Hepatocyte (in vitro differentiated cells): Measurements from ENCODE around the gene SP2. TPM values are rescaled to one million over a fixed set of nuclear protein-coding genes. Genes with fewer than 3 reads are reported as not detected.

ENCODE experiments used
- DNase-seq: peaks from one replicate; pipeline ENCODE4 v3.0.0-alpha.2; 2016; ENCODE audit warnings: low spot score
- H2AFZ ChIP-seq: fragments of 200-600 bp; sonication (generic); 2 replicates; pipeline ENCODE4 v1.6.0; 2016; ENCODE audit warnings: antibody characterized with exemption, mild to moderate bottlenecking
- H3K27ac ChIP-seq: fragments of 200-600 bp; sonication (generic); 2 replicates; pipeline ENCODE4 v1.5.1; 2016; ENCODE audit warnings: mild to moderate bottlenecking
- H3K27me3 ChIP-seq: fragments of 200-600 bp; sonication (generic); 2 replicates; pipeline ENCODE4 v1.6.1; 2016
- H3K36me3 ChIP-seq: fragments of 200-600 bp; sonication (generic); replicated peaks from 2 replicates; pipeline ENCODE4 v1.5.1; 2016; ENCODE audit warnings: low read depth; ENCODE audit not compliant: insufficient read depth
- H3K4me1 ChIP-seq: fragments of 200-600 bp; sonication (generic); 2 replicates; pipeline ENCODE4 v1.5.1; 2016; ENCODE audit warnings: mild to moderate bottlenecking, moderate library complexity; ENCODE audit not compliant: insufficient read depth
- H3K4me2 ChIP-seq: fragments of 200-600 bp; sonication (generic); 2 replicates; pipeline ENCODE4 v1.6.0; 2016
- H3K4me3 ChIP-seq: fragments of 200-600 bp; sonication (generic); 2 replicates; pipeline ENCODE4 v1.5.1; 2016; ENCODE audit warnings: mild to moderate bottlenecking
- H3K79me2 ChIP-seq: fragments of 200-600 bp; sonication (generic); 2 replicates; pipeline ENCODE4 v1.6.0; 2017; ENCODE audit warnings: mild to moderate bottlenecking
- H3K9me2 ChIP-seq: fragments of 200-600 bp; sonication (generic); replicated peaks from 2 replicates; pipeline ENCODE4 v1.6.0; 2017; ENCODE audit warnings: mild to moderate bottlenecking; ENCODE audit not compliant: insufficient read depth
- H3K9me3 ChIP-seq: fragments of 200-600 bp; sonication (generic); 2 replicates; pipeline ENCODE4 v1.5.1; 2016; ENCODE audit warnings: low read depth, mild to moderate bottlenecking
- H4K20me1 ChIP-seq: fragments of 200-600 bp; sonication (generic); 2 replicates; pipeline ENCODE4 v1.6.0; 2016; ENCODE audit warnings: mild to moderate bottlenecking; ENCODE audit not compliant: insufficient read depth, poor library complexity, severe bottlenecking
- EZH2 ChIP-seq: fragments of 200-600 bp; sonication (generic); IDR thresholded peaks from 2 replicates; pipeline ENCODE4 v1.6.1; 2016; ENCODE audit warnings: antibody characterized with exemption, mild to moderate bottlenecking, borderline replicate concordance
- EZH2phosphoT487 ChIP-seq: fragments of 200-600 bp; sonication (generic); IDR thresholded peaks from one replicate; pipeline ENCODE4 v1.6.1; 2018; ENCODE audit warnings: antibody characterized with exemption, mild to moderate bottlenecking, low read depth, moderate library complexity; ENCODE audit not compliant: unreplicated experiment, severe bottlenecking
- WGBS: methylation state at CpG from one replicate; pipeline ENCODE4 v1.1.6; 2016; ENCODE audit warnings: low lambda C conversion rate; ENCODE audit errors: missing lambda C conversion rate; 5-methylcytosine and 5-hydroxymethylcytosine counted together
- polyA plus RNA-seq: library from polyadenylated mRNA; unstranded; fragments of >200 nt; fragmentation: Nextera tagmentation; extraction: Ambion mirVana; gene quantifications from 2 replicates; pipeline ENCODE4 v1.2.1, GENCODE V29; 2016
- total RNA-seq: library from RNA; depleted of rRNA; stranded (reverse); fragments of >200 nt; gene quantifications from 2 replicates; pipeline ENCODE4 v1.2.3, GENCODE V29; 2014
- TF ChIP-seq, protein P1 (sequence below): fragments of 200-600 bp; sonication (generic); IDR thresholded peaks from 2 replicates; pipeline ENCODE4 v1.5.1; 2016; ENCODE audit warnings: antibody characterized with exemption, mild to moderate bottlenecking; ENCODE audit not compliant: poor library complexity

SP2 gene
- total and polyA plus RNA-seq, 2 experiments from 2014 or later: 1.5 to 10.6 TPM

DNA sequence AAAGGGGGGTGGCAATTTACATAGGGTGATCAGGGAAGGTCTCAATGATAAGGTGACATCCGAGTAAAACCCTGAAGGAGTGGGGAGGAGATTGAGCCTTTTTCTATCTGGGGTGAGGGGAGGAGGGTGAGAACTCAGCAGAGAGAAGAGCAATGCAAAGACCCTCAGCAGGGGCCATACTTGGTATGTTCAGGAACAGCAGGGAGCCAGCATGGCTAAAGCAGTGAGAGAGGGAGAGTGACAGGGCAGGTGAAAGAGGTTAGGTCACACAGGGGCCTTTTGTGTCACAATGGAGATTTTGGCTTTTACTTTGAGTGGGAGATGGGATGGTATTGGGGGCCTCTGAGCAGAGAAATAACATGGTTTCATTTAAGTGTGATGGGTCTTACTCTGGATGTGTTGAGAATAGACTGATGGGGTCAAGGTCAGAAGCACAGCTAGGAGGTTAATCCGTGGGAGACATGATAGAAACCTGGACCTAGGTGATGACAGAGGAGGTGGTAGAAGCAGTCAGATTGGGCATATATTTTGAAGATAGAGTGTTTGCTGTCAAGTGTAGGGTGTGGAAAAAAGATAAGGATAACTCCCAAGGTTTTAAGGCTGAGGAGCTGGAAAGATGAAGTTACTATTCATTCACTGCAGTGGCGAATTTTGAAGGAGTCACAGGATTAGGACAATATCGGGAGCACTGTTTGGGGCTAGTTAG, 6.2 kb downstream of the SP2 start:
- no peaks in the 10 kb centered on the region for H4K20me1 ChIP-seq
- H3K27me3 ChIP-seq: no peaks in the 10 kb centered on the region
- peaks cover 47% of the 10 kb centered on the region for H3K79me2 ChIP-seq
- H3K36me3 ChIP-seq: no peaks in the 10 kb centered on the region
- no peaks in the 10 kb centered on the region for H3K9me2 ChIP-seq
- H3K9me3 ChIP-seq: no peaks in the 10 kb centered on the region
- peaks cover 5% of the 10 kb centered on the region for H3K4me1 ChIP-seq
- no peak overlapping the region for H3K4me3 ChIP-seq
- H3K27ac ChIP-seq: no peak overlapping the region
- H2AFZ ChIP-seq: no peak overlapping the region
- TF ChIP-seq EZH2phosphoT487 (no peak), EZH2 (no peak)
- TF ChIP-seq, protein P1, sequence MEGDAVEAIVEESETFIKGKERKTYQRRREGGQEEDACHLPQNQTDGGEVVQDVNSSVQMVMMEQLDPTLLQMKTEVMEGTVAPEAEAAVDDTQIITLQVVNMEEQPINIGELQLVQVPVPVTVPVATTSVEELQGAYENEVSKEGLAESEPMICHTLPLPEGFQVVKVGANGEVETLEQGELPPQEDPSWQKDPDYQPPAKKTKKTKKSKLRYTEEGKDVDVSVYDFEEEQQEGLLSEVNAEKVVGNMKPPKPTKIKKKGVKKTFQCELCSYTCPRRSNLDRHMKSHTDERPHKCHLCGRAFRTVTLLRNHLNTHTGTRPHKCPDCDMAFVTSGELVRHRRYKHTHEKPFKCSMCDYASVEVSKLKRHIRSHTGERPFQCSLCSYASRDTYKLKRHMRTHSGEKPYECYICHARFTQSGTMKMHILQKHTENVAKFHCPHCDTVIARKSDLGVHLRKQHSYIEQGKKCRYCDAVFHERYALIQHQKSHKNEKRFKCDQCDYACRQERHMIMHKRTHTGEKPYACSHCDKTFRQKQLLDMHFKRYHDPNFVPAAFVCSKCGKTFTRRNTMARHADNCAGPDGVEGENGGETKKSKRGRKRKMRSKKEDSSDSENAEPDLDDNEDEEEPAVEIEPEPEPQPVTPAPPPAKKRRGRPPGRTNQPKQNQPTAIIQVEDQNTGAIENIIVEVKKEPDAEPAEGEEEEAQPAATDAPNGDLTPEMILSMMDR: no peak
- DNase-seq: no peak
- H3K4me2 ChIP-seq: no peak overlapping the region
- 57% methylated on average over 4 of the region's 4 CpGs for WGBS

- no peaks in the 10 kb centered on the region for H3K9me2 ChIP-seq
- H3K79me2 ChIP-seq: peaks cover 32% of the 10 kb centered on the region
- DNase-seq: no peak
- H3K4me3 ChIP-seq: no peak overlapping the region
- H2AFZ ChIP-seq: no peak overlapping the region
- no peaks in the 10 kb centered on the region for H3K27me3 ChIP-seq
- no peaks in the 10 kb centered on the region for H3K4me1 ChIP-seq
- TF ChIP-seq EZH2phosphoT487 (no peak), EZH2 (no peak)
- TF ChIP-seq, protein P1: no peak
- no peaks in the 10 kb centered on the region for H3K9me3 ChIP-seq
- no peaks in the 10 kb centered on the region for H3K36me3 ChIP-seq
- peak overlapping the region; percentile 40 for H3K27ac ChIP-seq
- H3K4me2 ChIP-seq: no peak overlapping the region
- no peaks in the 10 kb centered on the region for H4K20me1 ChIP-seq
- 77% methylated on average over 8 of the region's 8 CpGs for WGBS
These were observed 9.2 kb downstream of the SP2 start for GRCh38 chr17:47905221-47905733.

DNA sequence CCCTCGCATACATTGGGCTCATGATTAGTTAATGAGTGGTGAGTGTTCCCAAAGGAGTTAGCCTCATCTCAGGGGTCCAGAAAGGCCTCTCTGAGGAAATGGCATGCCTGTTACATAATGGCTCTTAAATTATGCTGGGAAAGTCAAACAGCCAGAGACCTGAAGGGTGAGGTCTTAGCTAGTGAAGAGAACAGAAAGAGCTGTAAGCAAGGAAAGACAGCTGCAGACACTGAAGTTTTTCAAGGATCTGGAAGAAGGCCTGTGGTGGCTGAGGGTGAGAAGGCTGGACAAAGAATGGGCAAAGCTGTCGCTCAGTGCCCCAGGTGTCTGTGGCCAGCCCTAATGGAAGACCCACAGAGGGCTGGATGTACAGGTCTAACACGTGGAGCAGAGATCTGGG, 10.4 kb downstream of the SP2 start:
- no peak overlapping the region for H2AFZ ChIP-seq
- no peaks in the 10 kb centered on the region for H4K20me1 ChIP-seq
- TF ChIP-seq, protein P1: no peak
- no peak for TF ChIP-seq EZH2phosphoT487
- no peak for TF ChIP-seq EZH2
- no peaks in the 10 kb centered on the region for H3K27me3 ChIP-seq
- no peaks in the 10 kb centered on the region for H3K9me3 ChIP-seq
- WGBS: 91% methylated on average over 3 of the region's 3 CpGs
- H3K9me2 ChIP-seq: no peaks in the 10 kb centered on the region
- H3K27ac ChIP-seq: no peak overlapping the region
- H3K4me3 ChIP-seq: no peak overlapping the region
- H3K79me2 ChIP-seq: peaks cover 36% of the 10 kb centered on the region
- H3K4me1 ChIP-seq: no peaks in the 10 kb centered on the region
- no peak for DNase-seq
- H3K4me2 ChIP-seq: no peak overlapping the region
- H3K36me3 ChIP-seq: no peaks in the 10 kb centered on the region
